ENCODE measurements around the gene EVI5. TPM values are rescaled to one million over a fixed set of nuclear protein-coding genes. Genes with fewer than 3 reads are reported as not detected.
"Not testable (repeated sequence)": the region's sequence is repeated elsewhere in the genome, so short reads cannot be mapped to it uniquely, and the experiment has no call there.

The EVI5 gene
- total RNA-seq, 1 experiment from 2014 or later = 25.7 TPM

- in situ Hi-C loops (cut with HindIII; ENCODE audit: low pct_unique_long_range_greater_than_20kb, low sequenced_read_pairs) = no loop called here
- DNase-seq (ENCODE audit: low read depth, low spot score) = no peak
These were observed 18.4 kb upstream of the EVI5 start for GRCh38 chr1:92803140-92803887.

- in situ Hi-C loops (cut with HindIII; ENCODE audit: low pct_unique_long_range_greater_than_20kb, low sequenced_read_pairs) = no loop called here
These were observed 13.1 kb upstream of the EVI5 start for GRCh38 chr1:92797961-92798360.

DNA sequence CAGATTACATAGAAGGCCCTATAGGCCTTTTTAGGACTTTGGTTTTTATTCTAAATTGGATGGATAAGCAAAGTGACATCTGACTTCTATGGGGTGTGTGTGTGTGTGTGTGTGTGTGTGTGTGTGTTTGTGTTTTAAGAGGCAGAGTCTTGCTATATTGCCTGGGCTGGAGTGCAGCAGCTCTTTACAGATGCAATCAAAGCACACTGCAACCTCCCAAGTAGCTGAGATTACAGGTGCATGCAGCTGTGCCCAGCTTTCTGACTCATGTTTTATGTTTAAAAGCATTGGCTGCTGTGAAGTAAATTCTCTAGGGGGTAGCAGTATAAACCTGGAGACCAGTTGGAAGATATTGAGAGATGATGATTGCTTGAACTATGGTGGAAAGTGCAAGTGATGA lies 12.4 kb upstream of the EVI5 start:
- DNase-seq (ENCODE audit: low read depth, low spot score) = no peak
- in situ Hi-C loops (cut with HindIII; ENCODE audit: low pct_unique_long_range_greater_than_20kb, low sequenced_read_pairs) = no loop called here

More at GRCh38 chr1:92797961-92798360, 13.1 kb upstream of the EVI5 start:
- peak; percentile 90 for DNase-seq (ENCODE audit: low read depth, low spot score)

DNA sequence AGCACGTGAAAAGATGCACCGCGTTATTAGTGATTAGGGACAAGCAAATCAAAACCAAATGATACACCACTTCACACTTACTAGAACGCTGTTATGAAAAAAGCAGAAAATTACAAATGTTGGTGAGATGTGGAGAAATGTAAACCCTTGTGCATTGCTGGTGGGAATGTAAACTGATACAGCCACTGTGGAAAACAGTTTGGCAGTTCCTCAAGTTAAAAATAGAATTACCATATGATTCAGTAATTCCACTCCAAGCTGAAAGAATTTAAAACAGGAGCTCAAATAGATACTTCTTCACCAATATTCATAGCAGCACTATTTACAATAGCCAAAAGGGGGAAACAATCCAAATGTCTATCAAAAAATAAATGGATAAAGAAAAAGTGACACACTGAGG lies 10.3 kb upstream of the EVI5 start:
- no peak for DNase-seq (ENCODE audit: low read depth, low spot score)
- in situ Hi-C loops (cut with HindIII; ENCODE audit: low pct_unique_long_range_greater_than_20kb, low sequenced_read_pairs) = no loop called here

- in situ Hi-C loops (cut with HindIII; ENCODE audit: low pct_unique_long_range_greater_than_20kb, low sequenced_read_pairs) = no loop called here
- DNase-seq (ENCODE audit: low read depth, low spot score) = no peak
These were observed 7.5 kb upstream of the EVI5 start for GRCh38 chr1:92792340-92792782.

DNA sequence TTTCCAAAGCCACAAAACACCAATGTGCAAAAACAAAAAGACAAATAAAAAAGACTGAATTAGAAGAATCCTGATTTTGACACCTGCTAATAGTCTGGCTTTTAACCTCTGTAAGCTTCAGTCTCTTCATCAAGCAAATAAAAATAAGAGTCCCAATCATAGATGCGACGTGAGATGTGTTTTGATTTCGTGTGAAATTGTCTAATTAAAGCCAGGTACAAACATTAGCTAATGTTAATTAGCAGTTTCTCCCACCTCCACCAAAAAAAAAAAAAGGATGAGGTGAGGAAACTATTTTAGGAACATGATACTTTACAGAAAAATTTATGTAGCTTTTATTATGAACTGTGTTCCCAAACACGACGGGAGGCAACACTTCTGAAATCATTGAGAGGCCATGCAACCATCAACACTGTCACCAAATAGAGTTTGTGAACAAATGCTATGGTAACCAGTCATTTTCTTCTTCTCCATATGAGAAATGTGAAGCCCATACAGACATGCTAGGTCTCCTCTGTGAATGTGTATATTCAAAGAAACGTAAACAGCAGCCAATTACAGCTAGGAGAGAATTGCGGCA lies 6.7 kb upstream of the EVI5 start:
- in situ Hi-C loops (cut with HindIII; ENCODE audit: low pct_unique_long_range_greater_than_20kb, low sequenced_read_pairs) = no loop called here
- DNase-seq (ENCODE audit: low read depth, low spot score) = no peak

DNA sequence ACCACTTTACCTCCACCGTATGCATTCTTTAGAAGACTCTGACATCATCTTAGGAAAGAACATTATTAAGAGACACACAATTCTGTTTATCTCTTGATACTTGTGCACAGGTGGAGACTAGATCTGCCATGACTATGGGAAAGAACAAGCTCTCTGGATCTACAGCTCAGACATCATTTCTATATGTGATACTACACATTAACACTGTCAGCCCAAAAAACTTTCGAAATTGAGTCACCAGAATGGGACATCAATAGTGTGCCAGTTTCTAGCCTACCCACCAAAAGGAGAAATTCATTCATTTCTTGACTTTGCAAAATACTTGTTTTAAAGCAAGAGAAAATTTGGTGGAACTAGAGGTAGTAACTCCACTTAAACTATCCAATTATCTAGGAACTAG lies 6.0 kb upstream of the EVI5 start:
- DNase-seq (ENCODE audit: low read depth, low spot score) = no peak
- in situ Hi-C loops (cut with HindIII; ENCODE audit: low pct_unique_long_range_greater_than_20kb, low sequenced_read_pairs) = no loop called here

DNA sequence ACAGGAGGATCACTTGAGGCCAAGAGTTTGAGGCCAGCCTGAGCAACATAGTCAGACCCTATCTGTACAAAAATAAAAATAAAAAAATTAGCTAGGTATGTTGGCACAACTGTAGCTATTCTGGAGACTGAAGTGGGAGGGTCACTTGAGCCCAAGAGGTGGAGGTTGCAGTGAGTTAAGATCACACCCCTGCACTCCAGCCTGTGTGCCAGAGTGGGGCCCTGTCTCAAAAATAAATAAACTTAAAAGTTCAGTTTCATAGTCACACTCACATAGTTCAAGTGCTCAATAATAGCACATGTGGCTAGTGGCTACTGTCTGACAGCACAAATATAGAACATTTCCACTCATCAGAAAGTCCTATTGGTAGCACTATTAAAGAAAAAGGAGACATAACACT lies 5.2 kb upstream of the EVI5 start:
- DNase-seq (ENCODE audit: low read depth, low spot score) = no peak
- in situ Hi-C loops (cut with HindIII; ENCODE audit: low pct_unique_long_range_greater_than_20kb, low sequenced_read_pairs) = no loop called here

DNA sequence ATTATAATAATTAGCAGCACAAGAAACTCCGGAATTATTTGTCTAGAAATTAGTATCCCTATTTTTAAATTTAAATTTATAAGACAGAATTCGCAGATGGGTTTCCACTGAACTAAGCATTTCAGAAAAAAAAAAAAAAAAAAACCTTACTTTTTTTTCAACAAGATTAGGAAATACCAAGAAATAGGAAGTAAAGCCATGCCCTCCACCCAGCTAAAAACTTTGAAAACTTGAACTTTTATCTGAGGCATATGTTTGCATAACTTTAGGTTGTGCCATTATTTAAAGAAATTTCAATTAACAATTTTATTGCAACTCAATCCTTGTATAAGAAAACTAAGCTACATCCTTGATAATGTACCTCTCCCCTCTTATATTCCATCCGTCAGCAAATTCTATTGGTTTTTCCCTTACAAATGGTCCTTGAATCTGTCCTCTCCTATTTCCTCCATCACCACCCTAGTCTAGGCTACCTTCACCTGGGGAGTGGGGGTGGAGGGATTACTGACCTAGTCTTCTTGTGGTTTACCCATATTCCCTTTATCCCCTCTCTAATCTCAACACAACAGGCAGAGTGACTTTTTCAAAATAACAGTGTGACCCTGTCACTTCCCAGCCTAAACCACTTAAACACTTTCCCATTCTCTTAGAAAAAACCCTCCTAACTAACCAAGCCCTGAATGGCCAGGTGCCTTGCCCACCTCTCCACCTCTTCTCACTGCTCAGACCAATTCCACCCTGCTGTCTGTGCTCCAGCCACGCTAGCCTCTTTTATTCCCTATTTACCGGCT lies 1.4 kb upstream of the EVI5 start:
- in situ Hi-C loops (cut with HindIII; ENCODE audit: low pct_unique_long_range_greater_than_20kb, low sequenced_read_pairs) = no loop called here
- DNase-seq (ENCODE audit: low read depth, low spot score) = no peak

DNA sequence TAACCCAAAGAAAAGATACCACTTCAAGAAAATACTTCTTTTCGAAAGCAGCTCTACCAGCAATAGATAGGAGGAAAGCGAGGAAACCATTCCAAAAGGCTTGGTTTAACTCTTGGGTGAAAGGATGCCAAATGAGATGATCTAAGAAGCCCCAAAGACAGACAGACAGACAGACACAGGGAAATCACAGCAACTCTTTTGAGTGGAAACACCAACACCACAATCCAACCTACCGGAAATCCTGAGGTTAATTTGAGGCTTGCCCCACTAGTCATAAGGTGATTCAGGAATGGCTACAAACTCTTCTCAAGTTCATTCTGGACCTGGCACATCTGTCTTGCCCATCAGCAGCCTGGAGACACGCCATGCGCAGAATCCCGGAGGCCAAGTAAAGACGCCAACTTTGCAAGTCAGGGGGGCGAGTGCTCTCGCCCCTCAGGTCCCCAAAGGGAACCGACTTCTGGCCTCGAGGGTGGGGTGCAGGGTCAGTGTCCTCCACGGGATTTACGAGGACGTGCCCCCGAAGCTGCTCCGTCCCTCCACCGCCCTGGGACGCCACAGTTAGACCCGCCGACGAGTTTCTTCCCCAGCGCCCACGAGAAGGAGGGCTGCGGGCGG lies 778 bp downstream of the EVI5 start:
- in situ Hi-C loops (cut with HindIII; ENCODE audit: low pct_unique_long_range_greater_than_20kb, low sequenced_read_pairs) = no loop called here
- DNase-seq (ENCODE audit: low read depth, low spot score) = peak; percentile 53

DNA sequence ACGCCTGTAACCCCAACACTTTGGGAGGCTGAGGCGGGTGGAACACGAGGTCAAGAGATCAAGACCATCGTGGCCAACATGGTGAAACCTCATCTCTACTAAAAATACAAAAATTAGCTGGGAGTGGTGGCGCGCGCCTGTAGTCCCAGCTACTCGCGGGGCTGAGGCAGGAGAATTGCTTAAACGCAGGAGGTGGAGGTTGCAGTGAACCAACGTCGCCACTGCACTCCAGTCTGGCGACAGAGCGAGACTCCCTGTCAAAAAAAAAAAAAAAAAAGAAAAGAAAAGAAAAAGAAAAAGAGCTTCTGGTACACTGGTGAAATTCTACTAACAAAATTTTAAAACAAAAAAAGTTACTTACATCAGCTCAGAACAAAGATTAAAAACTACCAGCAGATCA lies 1.4 kb downstream of the EVI5 start:
- DNase-seq (ENCODE audit: low read depth, low spot score) = peak; percentile 37
- in situ Hi-C loops (cut with HindIII; ENCODE audit: low pct_unique_long_range_greater_than_20kb, low sequenced_read_pairs) = not testable (repeated sequence)

GRCh38 chr1:92778376-92778775 lies 6.5 kb downstream of the EVI5 start:
- in situ Hi-C loops (cut with HindIII; ENCODE audit: low pct_unique_long_range_greater_than_20kb, low sequenced_read_pairs) = no loop called here
- DNase-seq (ENCODE audit: low read depth, low spot score) = no peak

GRCh38 chr1:92774407-92774806 lies 10.5 kb downstream of the EVI5 start:
- peak; percentile 68 for DNase-seq (ENCODE audit: low read depth, low spot score)
- in situ Hi-C loops (cut with HindIII; ENCODE audit: low pct_unique_long_range_greater_than_20kb, low sequenced_read_pairs) = no loop called here

DNA sequence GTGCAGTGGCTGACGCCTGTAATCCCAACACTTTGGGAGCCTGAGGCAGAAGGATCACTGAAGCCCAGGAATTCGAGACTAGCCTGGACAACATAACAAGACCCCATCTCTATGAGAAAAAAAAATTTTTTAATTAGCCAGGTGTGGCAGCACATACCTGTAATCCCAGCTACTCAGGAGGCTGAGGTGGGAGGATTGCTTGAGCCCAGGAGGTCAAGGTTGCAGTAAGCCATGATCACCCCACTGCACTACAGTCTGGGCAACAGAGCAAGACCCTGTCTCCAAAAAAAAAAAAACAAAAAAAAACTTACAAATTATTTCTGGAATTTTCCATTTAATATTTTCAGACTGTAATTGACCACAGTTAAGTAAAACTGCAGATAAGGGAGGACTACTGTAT lies 11.2 kb downstream of the EVI5 start:
- in situ Hi-C loops (cut with HindIII; ENCODE audit: low pct_unique_long_range_greater_than_20kb, low sequenced_read_pairs); DNase-seq (ENCODE audit: low read depth, low spot score): not testable (repeated sequence)

DNA sequence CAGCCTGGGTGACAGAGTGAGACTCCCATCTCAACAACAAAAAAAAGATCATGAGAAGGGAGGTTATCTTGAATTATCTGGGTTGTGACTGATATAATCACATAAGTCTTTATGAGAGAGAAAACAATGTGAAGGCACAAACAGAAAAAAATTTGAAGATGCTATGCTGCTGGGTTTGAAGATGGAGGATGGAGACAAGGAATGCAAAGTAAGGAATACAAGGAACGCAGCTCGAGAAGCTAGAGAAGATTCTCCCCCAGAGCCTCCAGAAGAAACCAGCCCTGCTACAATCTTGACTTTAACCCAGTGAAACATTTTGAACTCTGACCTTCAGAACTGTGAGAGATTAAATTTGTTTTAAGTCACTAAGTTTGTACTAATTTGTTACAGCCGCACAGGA lies 15.1 kb downstream of the EVI5 start:
- in situ Hi-C loops (cut with HindIII; ENCODE audit: low pct_unique_long_range_greater_than_20kb, low sequenced_read_pairs) = no loop called here
- DNase-seq (ENCODE audit: low read depth, low spot score) = no peak

DNA sequence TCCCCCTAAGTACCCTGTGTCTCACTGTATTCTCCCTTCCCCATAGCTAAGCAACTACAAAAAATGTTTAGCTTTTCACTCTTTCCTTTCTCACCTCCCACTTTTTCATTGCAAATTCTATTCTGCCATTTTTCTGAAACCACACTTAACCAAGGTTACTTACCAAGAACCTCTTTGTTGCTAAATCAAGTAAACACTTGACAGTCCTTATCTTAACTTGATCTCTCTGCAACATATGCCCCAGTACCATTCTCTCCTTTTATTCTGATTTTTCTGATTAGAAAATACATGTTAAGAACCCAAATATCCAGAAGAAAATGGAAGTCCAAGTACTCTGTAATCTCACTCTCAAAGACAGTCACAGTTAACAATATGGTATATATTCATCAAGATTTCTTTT lies 16.0 kb downstream of the EVI5 start:
- in situ Hi-C loops (cut with HindIII; ENCODE audit: low pct_unique_long_range_greater_than_20kb, low sequenced_read_pairs) = no loop called here
- DNase-seq (ENCODE audit: low read depth, low spot score) = no peak

DNA sequence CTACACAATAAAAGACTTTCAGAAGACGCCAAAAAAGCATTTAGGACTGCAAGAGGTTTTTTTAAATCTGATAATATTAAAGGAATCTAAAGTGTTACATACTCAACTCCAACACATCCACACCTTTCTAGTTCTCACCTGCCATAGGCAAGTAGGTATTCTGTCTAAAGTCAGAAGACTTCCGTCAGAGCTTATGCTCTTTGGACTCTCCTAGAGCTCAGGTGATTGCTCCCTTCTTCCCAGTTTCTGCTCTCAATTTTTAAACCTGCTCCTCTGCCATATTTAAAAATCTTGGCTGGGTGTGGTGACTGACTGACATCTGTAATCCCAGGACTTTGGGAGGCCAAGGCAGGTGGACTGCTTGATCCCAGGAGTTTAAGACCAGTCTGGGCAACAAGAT lies 16.6 kb downstream of the EVI5 start:
- in situ Hi-C loops (cut with HindIII; ENCODE audit: low pct_unique_long_range_greater_than_20kb, low sequenced_read_pairs) = no loop called here
- no peak for DNase-seq (ENCODE audit: low read depth, low spot score)

GRCh38 chr1:92764116-92764515 lies 20.8 kb downstream of the EVI5 start:
- no peak for DNase-seq (ENCODE audit: low read depth, low spot score)
- in situ Hi-C loops (cut with HindIII; ENCODE audit: low pct_unique_long_range_greater_than_20kb, low sequenced_read_pairs) = no loop called here

All from SK-MEL-5 (cell line).